Calu3 (cell line): ENCODE data around the gene KIR3DL2. TPM values are rescaled to one million over a fixed set of nuclear protein-coding genes. Genes with fewer than 3 reads are reported as not detected.
"Not testable (repeated sequence)": the region's sequence is repeated elsewhere in the genome, so short reads cannot be mapped to it uniquely, and the experiment has no call there.

Experiments used
- BruUV-seq: library from RNA; stranded (reverse); fragments of 400-500 nt; replicated peaks from 2 replicates; lab custom pipeline; 2021; lab: Mats Ljungman, UMichigan
- CTCF ChIA-PET: fragments of 300-600 bp; sonication (Branson Sonifier 250); formaldehyde crosslinking; loops from one replicate; lab custom pipeline; 2022; ENCODE audit warnings: antibody characterized with exemption; lab: Charles Lee
- DNase-seq: peaks from one replicate; pipeline ENCODE4 v3.0.0; 2022
- H3K27ac Mint-ChIP-seq: one replicate; pipeline ENCODE4 v1.8.0; 2022; ENCODE audit warnings: mixed read lengths; ENCODE audit not compliant: unreplicated experiment
- H3K27me3 Mint-ChIP-seq: one replicate; pipeline ENCODE4 v1.8.0; 2022; ENCODE audit warnings: mixed read lengths; ENCODE audit not compliant: unreplicated experiment
- H3K36me3 Mint-ChIP-seq: one replicate; pipeline ENCODE4 v1.8.0; 2022; ENCODE audit warnings: mild to moderate bottlenecking, moderate library complexity, mixed read lengths; ENCODE audit not compliant: insufficient read depth, unreplicated experiment
- H3K4me1 Mint-ChIP-seq: one replicate; pipeline ENCODE4 v1.8.0; 2022; ENCODE audit warnings: mild to moderate bottlenecking, low read depth, mixed read lengths; ENCODE audit not compliant: unreplicated experiment
- H3K4me3 Mint-ChIP-seq: one replicate; pipeline ENCODE4 v1.8.0; 2022; ENCODE audit warnings: mild to moderate bottlenecking, low read depth, moderate library complexity, mixed read lengths; ENCODE audit not compliant: unreplicated experiment
- H3K9me3 Mint-ChIP-seq: one replicate; pipeline ENCODE4 v1.8.0; 2022; ENCODE audit warnings: low read depth, mixed read lengths; ENCODE audit not compliant: unreplicated experiment
- CTCF ChIP-seq: fragments of 200-600 bp; IDR thresholded peaks from one replicate; pipeline ENCODE4 v1.8.0; 2022; ENCODE audit warnings: antibody characterized with exemption; ENCODE audit not compliant: unreplicated experiment
- intact Hi-C: fragments of 100-400 bp; cut with micrococcal nuclease; formaldehyde crosslinking; loops from one replicate; pipeline ENCODE4 v1.10.0; 2022; ENCODE audit not compliant: unreplicated experiment
- total RNA-seq: library from RNA; stranded (reverse); gene quantifications from 2 replicates; pipeline ENCODE4 v1.2.3, GENCODE V29; 2022

Gene KIR3DL2
- total RNA-seq, 1 experiment from 2014 or later: not detected

GRCh38 chr19:54828064-54828463 lies 22.2 kb upstream of the KIR3DL2 start:
- H3K4me3 Mint-ChIP-seq, CTCF ChIA-PET, intact Hi-C loops, H3K9me3 Mint-ChIP-seq, BruUV-seq, H3K36me3 Mint-ChIP-seq, H3K27ac Mint-ChIP-seq, DNase-seq, H3K4me1 Mint-ChIP-seq: not testable (repeated sequence)
- peaks cover 60% of the 10 kb centered on the region for H3K27me3 Mint-ChIP-seq

- H3K27me3 Mint-ChIP-seq: peaks cover 41% of the 10 kb centered on the region
- H3K27ac Mint-ChIP-seq, CTCF ChIA-PET, BruUV-seq, H3K36me3 Mint-ChIP-seq, DNase-seq, H3K4me1 Mint-ChIP-seq, intact Hi-C loops, H3K4me3 Mint-ChIP-seq: not testable (repeated sequence)
- H3K9me3 Mint-ChIP-seq: peaks cover 11% of the 10 kb centered on the region
Measured at GRCh38 chr19:54832496-54832895, 17.7 kb upstream of the KIR3DL2 start, which contains the start of gene KIR2DS4. KIR2DS4 (plus strand) TSS chr19:54832676.

- H3K4me1 Mint-ChIP-seq, intact Hi-C loops, DNase-seq, H3K27ac Mint-ChIP-seq, H3K36me3 Mint-ChIP-seq, BruUV-seq, CTCF ChIA-PET, H3K4me3 Mint-ChIP-seq: not testable (repeated sequence)
- Mint-ChIP-seq H3K9me3 (peaks cover 11% of the 10 kb centered on the region), H3K27me3 (peaks cover 36% of the 10 kb centered on the region)
Measured at GRCh38 chr19:54835126-54835525, 15.1 kb upstream of the KIR3DL2 start.

GRCh38 chr19:54837522-54837921 lies 12.7 kb upstream of the KIR3DL2 start:
- Mint-ChIP-seq H3K9me3 (peaks cover 11% of the 10 kb centered on the region), H3K27me3 (peaks cover 33% of the 10 kb centered on the region)
- H3K27ac Mint-ChIP-seq, DNase-seq, H3K4me3 Mint-ChIP-seq, BruUV-seq, H3K4me1 Mint-ChIP-seq, H3K36me3 Mint-ChIP-seq, CTCF ChIA-PET, intact Hi-C loops: not testable (repeated sequence)

- BruUV-seq, H3K27ac Mint-ChIP-seq, CTCF ChIA-PET, intact Hi-C loops, H3K9me3 Mint-ChIP-seq, H3K4me3 Mint-ChIP-seq, H3K36me3 Mint-ChIP-seq, DNase-seq, H3K4me1 Mint-ChIP-seq: not testable (repeated sequence)
- H3K27me3 Mint-ChIP-seq: peaks cover 78% of the 10 kb centered on the region
Measured at GRCh38 chr19:54843171-54843570, 7.1 kb upstream of the KIR3DL2 start.

- TF ChIP-seq CTCF: no peak
- H3K9me3 Mint-ChIP-seq: peaks cover 2% of the 10 kb centered on the region
- intact Hi-C loops: no loop called here
- H3K4me3 Mint-ChIP-seq: no peak overlapping the region
- no peak overlapping the region for H3K27ac Mint-ChIP-seq
- H3K36me3 Mint-ChIP-seq: no peaks in the 10 kb centered on the region
- CTCF ChIA-PET: no interaction called here
- DNase-seq: no peak
- no TSS peak for BruUV-seq
- no peaks in the 10 kb centered on the region for H3K4me1 Mint-ChIP-seq
- H3K27me3 Mint-ChIP-seq: peaks cover 71% of the 10 kb centered on the region
Measured at GRCh38 chr19:54850930-54851329, 687 bp downstream of the KIR3DL2 start.

- no peak overlapping the region for H3K27ac Mint-ChIP-seq
- no TSS peak for BruUV-seq
- no peaks in the 10 kb centered on the region for H3K4me1 Mint-ChIP-seq
- no peaks in the 10 kb centered on the region for H3K36me3 Mint-ChIP-seq
- no peak for DNase-seq
- CTCF ChIA-PET: no interaction called here
- H3K4me3 Mint-ChIP-seq: no peak overlapping the region
- intact Hi-C loops: no loop called here
- TF ChIP-seq CTCF: no peak
- H3K27me3 Mint-ChIP-seq: peaks cover 67% of the 10 kb centered on the region
- H3K9me3 Mint-ChIP-seq: peaks cover 2% of the 10 kb centered on the region
Measured at GRCh38 chr19:54851353-54851752, 1.1 kb downstream of the KIR3DL2 start.

- intact Hi-C loops, CTCF ChIA-PET, H3K9me3 Mint-ChIP-seq, H3K4me1 Mint-ChIP-seq, H3K36me3 Mint-ChIP-seq, BruUV-seq, H3K27ac Mint-ChIP-seq, DNase-seq, H3K4me3 Mint-ChIP-seq: not testable (repeated sequence)
- peaks cover 53% of the 10 kb centered on the region for H3K27me3 Mint-ChIP-seq
Measured at GRCh38 chr19:54855241-54855640, 5.0 kb downstream of the KIR3DL2 start.

GRCh38 chr19:54858476-54858875 lies 8.2 kb downstream of the KIR3DL2 start:
- H3K4me1 Mint-ChIP-seq, H3K9me3 Mint-ChIP-seq, CTCF ChIA-PET, BruUV-seq, DNase-seq, intact Hi-C loops, H3K36me3 Mint-ChIP-seq, H3K27ac Mint-ChIP-seq, H3K4me3 Mint-ChIP-seq: not testable (repeated sequence)
- H3K27me3 Mint-ChIP-seq: peaks cover 59% of the 10 kb centered on the region
